GM18868 (cell line): ENCODE measurements around the gene EMX2.

Experiments
- ATAC-seq: cut with Tn5 transposase; IDR thresholded peaks from one replicate; pipeline ENCODE4 v1.9.1; 2021; ENCODE audit warnings: mild to moderate bottlenecking, moderate library complexity; ENCODE audit not compliant: unreplicated experiment

Gene EMX2

DNA sequence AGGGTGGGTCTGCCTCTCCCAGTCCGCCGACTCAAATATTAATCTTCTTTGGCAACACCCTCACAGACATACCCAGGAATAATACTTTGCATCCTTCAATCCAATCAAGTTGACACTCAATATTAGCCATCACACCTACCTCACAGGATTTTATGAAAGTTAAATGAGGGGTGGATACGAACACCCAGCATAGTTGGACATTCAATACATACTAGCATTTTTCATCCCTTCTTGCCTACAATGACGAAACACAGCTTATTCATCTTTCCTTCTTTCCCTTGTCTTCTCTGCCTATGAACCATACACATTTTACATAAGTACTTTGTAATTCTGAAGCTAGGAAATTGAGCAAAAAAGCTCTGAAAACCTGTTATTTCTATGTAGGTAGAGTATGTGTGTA, 48.5 kb downstream of the EMX2 start:
- no peak for ATAC-seq

DNA sequence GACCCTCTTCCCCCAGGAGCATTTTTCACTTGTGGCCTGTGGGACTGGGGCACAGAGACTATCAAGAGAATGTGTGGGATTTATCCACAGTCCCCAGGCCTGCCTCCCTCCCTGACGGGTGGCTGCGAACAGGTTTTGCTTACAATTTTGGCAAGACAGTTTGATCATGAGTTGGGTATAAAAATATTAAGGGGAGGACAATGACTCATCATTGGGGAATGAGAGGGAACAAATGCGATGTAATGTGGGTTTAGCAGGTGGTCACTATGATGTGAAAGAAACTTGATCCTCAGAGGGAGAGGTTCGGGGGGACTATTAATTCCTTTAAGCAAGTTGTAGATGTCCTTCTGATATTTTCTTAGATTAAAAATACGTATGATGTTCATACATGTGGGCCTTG, 52.2 kb downstream of the EMX2 start:
- no peak for ATAC-seq

DNA sequence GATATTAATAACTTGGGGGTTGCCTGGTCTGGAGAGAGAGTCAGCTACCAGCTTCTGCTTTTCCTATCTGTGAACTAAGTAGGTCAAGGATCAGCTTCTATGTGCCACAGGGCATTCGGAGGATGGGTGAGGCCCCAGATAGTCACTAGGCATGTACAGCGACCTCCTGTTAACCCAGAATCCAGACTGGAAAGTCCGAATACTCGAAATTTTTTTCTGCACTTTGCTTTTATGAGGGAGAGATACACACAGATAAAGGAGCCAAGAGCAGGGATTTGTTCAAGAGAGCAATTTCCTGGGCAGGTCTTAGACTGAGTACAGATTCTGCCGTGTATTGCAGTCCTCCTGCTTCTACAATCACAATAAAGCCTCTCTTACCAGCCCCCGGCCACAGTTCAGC, 54.2 kb downstream of the EMX2 start:
- no peak for ATAC-seq

GRCh38 chr10:117597216-117597615, 54.7 kb downstream of the EMX2 start:
- no peak for ATAC-seq
